HG02642 (cell line): ENCODE results near the gene GCNT1.
"Not testable (repeated sequence)": the region's sequence is repeated elsewhere in the genome, so short reads cannot be mapped to it uniquely, and the experiment has no call there.

Source experiments
- ATAC-seq: cut with Tn5 transposase; IDR thresholded peaks from one replicate; pipeline ENCODE4 v1.9.1; 2021; ENCODE audit warnings: mild to moderate bottlenecking; ENCODE audit not compliant: unreplicated experiment, poor library complexity

Gene GCNT1

DNA sequence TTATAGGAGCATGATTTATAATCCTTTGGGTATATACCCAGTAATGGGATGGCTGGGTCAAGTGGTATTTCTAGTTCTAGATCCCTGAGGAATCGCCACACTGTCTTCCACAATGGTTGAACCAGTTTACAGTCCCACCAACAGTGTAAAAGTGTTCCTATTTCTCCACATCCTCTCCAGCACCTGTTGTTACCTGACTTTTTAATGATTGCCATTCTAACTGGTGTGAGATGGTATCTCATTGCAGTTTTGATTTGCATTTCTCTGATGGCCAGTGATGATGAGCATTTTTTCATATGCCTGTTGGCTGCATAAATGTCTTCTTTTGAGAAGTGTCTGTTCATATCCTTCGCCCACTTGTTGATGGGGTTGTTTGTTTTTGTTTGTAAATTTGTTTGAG is 20.4 kb downstream of the GCNT1 start:
- ATAC-seq, result not testable (repeated sequence)

DNA sequence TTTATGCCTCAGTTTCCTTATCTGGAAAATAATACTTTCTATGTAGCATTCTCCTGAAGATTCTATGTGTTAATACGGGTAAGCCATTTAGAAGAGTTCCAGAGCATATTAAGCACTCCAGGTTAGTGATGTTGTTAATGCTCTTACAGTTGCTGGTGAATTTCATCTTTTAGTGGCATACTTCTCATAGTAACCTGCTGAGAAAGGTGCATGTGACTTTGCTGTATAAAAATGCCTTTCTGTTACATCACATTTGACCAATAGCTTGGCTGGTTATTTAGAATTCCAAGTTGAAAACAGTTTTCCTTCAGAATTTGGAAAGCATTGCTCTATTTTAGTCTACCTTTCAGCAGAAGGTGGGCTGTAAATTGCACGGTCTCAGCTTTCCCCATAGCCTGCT is 27.2 kb downstream of the GCNT1 start:
- no peak for ATAC-seq

DNA sequence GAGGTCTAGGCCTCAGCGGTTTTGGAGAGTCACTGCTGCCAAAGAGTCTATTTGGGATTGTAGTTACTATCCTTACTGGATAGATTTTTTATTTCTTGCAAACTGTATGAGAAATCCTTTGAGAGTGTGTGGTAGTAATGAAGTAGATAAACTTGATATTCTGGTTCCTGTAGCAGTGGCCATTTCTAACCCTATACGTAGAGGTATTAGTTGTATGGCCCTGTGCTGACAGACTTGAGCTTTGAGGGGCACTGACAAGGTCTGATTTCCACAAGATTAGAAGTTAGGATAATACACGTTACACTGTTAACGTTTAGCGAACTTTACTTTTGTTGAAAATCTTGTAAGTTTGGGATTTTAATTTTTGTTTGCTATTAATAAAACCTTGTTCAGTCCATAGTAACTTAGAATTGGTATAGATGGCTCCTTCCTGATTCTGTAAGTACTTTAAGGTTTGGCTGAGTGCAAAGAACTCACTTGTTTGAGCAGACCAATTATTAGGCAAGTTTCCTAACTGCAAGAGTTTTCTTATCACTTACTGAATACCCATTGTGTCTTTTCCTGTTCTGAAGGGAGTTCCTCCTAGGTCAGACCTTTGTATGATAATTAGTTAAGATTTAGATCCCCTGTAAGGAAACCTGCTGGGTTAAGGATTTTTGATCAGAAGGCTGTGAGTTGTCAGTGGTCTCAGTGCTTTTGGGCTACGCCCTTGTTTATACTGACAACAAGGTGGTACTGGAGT is 31.4 kb downstream of the GCNT1 start:
- ATAC-seq, result no peak

DNA sequence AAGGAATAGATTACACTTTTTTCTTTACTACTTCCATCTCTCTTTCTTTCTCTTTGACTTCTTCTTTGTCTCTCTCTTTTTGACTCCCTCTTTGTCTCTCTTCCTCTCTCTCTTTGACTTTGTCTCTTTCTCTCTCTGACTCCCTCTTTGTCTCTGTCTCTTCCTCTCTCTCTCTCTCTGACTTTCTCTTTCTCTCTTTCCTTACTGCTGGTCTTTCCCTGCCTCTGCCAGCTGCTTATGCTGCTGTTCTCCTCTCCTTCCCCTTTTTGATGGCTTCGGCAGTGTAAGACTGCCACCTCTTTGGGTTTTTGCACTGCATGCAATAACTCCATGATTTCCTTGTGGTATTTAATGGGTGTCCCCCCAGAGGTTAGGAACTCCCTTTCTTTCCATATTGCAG is 32.1 kb downstream of the GCNT1 start:
- not testable (repeated sequence) for ATAC-seq

DNA sequence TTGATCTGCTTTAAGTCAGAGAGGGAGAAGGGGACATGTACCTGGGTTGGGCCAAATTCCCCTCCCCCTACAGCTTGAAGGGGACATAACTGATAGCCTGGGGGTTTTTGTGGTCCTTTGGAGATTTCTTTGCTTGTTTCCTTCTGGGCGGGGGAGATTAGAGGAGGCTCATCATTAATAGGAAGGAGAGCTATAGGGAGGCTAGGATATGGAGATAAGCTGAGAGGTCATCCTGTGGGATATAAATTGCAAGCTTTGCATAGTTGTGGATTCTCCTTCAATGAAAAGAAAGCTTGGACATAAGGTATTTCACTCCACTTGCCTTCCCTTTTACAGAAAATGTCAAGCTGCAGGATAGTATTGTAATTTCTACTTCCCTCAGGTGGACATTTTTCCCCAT is 34.5 kb downstream of the GCNT1 start:
- not testable (repeated sequence) for ATAC-seq

DNA sequence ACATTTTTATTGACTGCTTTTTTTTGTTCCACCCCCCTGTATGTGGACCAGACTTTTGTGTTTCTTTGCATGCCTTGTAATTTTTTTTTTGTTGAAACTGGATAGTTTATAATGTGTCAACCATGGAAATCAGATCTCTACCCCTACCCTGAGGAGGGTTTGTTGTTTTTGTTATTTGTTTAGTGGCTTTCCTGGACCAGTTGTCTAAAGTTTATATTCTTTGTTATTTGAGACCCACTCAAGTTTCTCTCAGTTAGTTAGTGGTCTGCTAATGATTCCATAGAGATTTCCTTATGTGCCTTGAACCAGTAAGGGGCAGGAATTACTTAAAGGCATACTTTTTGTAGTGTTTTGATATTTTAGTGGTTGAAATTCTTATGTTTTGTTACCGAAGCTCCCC is 41.1 kb downstream of the GCNT1 start:
- no peak for ATAC-seq

DNA sequence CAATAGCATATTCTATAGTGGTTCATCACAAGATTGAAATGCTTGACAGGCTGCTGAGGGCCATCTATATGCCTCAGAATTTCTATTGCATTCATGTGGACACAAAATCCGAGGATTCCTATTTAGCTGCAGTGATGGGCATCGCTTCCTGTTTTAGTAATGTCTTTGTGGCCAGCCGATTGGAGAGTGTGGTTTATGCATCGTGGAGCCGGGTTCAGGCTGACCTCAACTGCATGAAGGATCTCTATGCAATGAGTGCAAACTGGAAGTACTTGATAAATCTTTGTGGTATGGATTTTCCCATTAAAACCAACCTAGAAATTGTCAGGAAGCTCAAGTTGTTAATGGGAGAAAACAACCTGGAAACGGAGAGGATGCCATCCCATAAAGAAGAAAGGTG is 43.8 kb downstream of the GCNT1 start:
- no peak for ATAC-seq

DNA sequence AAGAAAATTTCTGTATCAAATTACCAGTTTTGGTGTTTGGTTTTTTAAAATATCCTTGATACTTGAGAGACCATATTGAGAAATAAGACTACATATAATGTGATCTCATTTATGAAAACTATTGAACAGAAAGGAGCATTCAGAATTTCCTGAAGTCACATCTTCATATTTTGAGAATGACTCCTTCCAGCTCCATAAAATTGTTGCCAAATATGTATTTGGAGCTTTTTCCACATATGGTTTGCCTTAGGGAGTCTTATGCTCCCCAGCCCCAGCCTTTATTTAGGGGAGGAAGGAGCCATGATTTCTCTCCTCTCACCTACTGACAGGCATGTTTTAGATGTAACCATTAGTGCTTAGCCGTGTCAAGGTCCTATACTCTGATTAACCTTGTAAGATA is 51.1 kb downstream of the GCNT1 start:
- no peak for ATAC-seq

DNA sequence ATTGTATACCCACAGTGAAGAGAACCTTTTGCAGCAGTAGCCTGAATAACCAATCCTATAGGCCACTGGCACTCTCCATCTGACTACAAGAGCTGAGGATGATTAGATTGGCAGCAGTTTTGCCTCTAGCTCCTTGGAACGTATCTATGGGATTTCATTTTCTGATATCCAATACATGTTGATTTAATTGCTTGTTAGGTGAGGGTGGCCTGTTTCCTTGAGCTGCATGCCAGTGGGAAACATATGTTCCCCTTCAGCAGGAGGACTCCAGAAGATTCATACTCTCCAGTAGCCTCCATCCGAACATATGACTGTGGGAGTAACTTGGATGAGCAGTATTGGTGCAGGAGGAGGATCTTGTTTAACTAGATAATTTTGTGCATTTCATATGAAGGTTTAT is 51.5 kb downstream of the GCNT1 start:
- ATAC-seq, result no peak

DNA sequence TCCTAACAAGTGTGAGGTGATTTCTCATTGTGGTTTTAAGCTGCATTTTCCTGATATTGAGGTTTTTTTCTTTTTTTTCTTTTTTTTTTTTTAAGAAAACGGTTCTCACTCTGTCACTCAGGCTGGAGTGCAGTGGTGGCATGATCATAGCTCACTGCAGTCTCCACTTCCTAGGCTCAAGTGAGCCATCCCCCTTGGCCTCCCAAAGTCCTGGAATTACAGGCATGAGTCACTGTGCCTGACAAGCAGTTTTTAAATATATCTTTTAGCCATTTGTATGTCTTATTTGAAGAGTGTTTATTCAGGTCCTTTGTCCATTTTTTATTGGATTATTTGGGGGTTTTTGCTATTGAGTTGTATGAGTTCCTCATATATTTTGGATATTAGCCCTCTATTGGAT is 53.8 kb downstream of the GCNT1 start:
- no peak for ATAC-seq

DNA sequence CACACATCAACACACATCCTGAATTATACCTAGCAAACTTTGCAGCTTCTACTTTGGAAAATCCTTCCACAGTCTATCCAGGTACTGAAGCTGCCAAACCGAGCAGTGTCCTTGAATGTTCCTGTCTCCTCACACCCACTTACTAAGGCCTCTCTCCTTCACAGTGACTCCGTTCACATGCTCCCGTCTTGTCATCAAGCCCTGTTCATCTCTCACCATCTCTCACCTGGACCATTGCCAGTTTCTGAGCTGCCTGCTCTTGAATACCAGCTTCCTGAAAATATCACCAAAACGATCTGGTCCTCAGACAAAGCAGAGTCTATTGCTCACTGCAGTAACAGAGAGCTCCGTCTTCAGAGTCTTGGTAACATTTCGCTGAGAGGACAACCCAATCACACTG is 57.4 kb downstream of the GCNT1 start:
- ATAC-seq, result no peak

DNA sequence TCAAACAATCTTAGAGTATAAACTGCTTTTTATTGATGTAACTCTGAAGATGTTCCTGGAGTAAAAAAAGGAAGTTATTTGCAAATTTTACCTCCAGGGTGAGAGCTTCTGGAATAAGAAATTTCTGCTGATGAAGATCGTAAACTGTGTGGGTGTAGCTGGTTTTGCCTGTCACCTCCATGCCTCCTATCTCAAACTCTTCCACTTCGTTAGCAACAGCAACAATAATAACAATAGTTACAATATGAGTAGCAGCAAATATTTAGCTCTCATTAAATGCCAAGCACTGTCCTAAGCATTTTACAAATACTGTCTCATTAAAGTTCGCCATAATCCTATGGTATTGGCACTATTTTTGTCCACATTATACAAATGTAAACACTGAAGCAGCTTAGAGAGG is 57.9 kb downstream of the GCNT1 start:
- ATAC-seq, result no peak

DNA sequence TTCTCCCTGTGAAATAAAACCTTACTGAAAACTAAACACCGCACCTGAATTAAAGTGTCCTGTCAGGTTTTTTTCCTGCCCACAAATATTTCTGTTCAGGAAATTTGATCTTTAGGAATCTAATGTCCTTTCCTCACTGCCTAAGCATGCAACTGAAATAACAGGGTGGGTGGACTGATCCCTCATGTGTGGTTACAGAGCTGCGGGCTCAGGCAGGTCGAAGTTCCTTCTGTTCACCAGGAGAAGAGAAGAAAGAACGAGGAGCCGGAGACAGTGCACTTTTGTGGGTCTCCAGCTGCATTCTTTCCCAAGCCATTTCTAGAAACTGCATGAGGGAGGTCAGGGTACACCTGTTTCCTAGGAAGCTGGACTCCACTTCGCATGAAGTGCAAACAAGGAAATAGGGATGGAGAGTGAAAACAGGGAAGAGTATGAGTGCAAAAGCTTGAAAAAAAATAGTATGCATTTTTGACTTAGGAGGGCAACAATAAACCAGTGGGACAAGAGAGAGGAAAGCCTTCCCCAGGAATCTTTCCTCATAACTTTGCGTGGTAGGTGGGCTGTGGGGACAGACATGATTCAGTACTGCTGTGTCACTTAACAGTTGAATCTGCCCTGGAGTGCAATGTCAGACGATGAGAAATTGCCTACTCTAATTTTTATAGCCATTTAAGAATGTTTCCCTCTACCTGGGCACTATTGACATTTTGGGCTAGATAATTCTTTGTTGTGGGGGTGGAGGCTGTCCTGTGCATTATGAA is 60.3 kb downstream of the GCNT1 start:
- no peak for ATAC-seq

DNA sequence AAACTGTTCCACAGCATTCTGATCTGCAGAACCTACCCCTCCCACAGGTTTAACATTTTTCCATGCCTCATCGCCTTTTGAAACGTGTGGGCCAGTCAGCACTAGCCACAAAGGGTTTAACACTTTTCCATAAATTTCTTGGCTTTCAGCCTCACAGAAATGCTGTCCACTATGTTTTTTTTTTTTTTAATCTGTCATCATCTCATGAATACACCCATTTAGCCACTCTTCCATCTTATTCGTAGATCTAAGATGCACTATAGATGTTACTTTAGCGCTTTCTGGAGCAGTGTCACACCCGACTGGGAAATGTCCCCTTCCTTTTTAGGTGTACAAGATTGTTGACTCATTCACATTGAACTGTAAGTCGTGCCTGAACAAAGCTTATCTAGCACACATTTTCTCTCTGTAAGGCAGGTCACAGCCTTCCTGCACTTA is 62.3 kb downstream of the GCNT1 start:
- ATAC-seq, result no peak

DNA sequence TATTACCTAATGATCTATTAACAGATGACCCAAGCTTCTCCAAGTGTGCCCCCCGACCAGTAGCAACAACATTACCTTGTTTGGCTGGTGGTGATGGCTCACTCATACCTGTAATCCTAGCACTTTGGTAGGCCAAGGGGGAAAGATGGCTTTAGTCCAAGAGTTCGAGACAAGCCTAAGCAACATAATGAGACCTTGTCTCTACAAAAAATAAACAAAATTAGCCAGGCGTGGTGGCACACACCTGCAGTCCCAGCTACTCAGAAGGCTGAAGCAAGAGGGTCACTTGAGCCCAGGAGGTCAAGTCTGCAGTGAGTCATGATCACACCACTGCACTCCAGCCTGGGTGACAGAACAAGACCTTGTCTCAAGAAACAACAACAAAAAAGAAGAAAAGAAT is 62.9 kb downstream of the GCNT1 start:
- ATAC-seq, result no peak

DNA sequence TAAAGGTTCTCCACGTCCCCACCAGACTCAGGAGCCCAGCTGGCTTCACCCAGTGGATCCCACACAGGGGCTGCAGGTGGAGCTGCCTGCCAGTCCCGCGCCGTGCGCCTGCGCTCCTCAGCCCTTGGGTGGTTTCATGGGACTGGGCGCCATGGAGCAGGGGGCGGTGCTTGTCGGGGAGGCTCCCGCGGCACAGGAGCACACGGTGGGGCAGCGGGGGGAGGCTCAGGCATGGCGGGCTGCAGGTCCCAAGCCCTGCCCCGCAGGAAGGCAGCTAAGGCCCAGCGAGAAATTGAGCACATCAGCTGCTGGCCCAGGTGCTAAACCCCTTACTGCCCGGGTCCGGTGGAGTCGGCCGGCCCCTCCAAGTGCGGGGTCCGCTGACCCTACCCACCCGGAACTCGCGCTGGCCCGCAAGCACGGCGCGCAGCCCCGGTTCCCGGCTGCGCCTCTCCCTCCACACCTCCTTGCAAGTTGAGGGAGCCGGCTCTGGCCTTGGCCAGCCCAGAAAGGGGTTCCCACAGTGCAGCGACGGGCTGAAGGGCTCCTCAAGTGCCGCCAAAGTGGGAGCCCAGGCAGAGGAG is 64.7 kb downstream of the GCNT1 start:
- not testable (repeated sequence) for ATAC-seq

DNA sequence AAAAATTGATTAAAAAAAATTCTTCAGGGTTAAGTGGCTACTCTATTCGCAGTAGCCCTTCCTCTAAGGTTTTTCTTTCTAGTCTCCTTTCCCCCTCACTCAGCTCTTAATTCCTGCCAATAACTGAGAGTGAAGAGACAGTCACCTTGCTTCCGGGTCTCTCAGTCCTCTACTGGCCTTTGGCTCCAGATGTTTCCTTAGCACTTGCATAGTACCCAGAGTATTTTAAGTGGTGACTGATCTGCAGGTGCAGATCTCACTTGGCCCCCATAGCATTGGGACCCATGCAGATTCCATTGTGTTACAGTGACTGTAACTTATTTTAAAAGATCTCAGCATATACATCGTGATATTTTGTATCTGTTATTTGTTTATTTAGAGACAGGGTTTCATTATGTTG is 66.2 kb downstream of the GCNT1 start:
- no peak for ATAC-seq

DNA sequence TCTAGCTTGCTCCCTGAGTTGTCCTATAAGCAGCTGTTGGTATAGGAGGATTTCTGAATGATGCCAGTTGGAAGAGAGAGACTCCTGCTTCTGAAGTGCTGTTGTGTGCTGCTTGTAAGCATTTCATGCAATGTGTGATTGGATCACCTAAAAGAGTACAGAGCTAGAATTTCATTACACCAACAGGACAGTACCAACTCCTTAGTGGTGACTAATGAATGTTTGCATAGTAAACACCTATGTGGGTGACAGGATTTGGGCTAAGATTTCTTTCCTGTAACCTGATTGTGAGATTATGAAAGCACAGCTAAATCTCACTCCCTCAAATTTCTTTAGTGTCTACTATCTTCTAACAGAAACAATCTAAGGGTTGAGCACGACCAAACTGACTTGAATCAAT is 67.0 kb downstream of the GCNT1 start:
- no peak for ATAC-seq

DNA sequence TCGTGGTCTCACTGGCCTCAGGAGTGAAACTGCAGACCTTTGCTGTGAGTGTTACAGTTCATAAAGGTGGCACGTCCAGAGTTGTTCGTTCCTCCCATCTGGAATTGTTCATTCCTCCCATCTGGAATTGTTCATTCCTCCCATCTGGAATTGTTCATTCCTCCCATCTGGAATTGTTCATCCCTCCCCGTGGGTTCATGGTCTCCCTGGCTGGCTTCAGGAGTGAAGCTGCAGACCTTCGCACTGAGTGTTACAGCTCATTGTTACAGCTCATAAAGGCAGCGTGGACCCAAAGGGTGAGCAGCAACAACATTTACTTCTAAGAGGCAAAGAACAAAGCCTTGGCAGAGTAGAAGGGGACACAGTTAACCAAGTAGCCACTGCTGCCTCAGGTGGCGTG is 69.1 kb downstream of the GCNT1 start:
- no peak for ATAC-seq

DNA sequence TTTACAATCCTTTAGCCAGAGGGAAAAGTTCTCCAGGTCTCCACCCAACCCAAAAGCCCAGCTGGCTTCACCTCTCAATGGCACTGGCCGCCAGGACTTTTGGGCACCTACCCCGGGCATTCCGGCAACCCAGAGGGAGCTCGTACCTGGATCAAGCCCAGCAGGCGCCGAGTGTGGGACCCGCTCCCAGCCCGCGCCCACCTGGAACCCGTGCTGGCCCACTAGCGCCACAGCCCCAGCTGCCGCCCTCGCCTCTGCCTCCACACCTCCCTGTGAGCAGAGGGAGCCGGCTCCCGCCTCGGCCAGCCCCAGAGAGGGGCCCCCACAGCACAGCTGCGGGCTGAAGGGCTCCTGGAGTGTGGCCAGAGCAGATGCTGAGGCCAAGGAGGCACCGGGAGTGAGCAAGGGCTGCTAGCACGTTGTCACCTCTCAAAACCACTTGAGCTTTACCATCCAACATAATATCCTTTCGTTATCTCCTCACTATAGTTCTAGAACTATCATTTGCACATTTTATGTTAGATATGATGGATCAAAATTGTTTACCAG is 69.7 kb downstream of the GCNT1 start:
- no peak for ATAC-seq

DNA sequence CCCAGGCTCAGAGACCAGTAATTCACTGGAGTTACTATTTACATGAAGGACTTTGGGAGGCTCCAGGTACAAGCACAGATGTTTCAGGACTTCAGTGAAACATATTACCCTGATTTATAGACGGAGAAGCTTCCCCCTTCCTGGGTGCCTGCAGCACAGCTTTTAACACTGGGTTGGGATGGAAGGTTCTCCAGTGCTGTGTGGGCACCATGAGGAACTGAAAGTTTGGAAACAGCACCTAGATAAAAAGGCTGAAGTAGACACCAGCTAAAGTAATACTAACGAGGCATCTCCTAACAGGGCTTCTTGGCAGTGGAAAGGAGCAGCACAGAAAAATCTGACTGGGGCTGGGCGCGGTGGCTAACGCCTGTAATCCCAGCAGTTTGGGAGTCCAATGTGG is 70.7 kb downstream of the GCNT1 start:
- ATAC-seq, result no peak
